HG03460 (cell line): ENCODE data around the gene LGALS7.
A peak's percentile ranks its signal among the peaks of the same experiment; 100 is the strongest.
"Not testable (repeated sequence)": the region's sequence is repeated elsewhere in the genome, so short reads cannot be mapped to it uniquely, and the experiment has no call there.

Experiments
- ATAC-seq: cut with Tn5 transposase; IDR thresholded peaks from one replicate; pipeline ENCODE4 v1.9.1; 2021; ENCODE audit not compliant: unreplicated experiment

The LGALS7 gene

GRCh38 chr19:38800577-38801347 is 27.4 kb upstream of the LGALS7 start:
- ATAC-seq: no peak

- ATAC-seq: no peak
Observed at GRCh38 chr19:38799104-38799503, 25.8 kb upstream of the LGALS7 start.

GRCh38 chr19:38797781-38798180 is 24.5 kb upstream of the LGALS7 start:
- not testable (repeated sequence) for ATAC-seq

GRCh38 chr19:38796154-38796553 is 22.8 kb upstream of the LGALS7 start:
- no peak for ATAC-seq

- no peak for ATAC-seq
Observed at GRCh38 chr19:38795549-38795948, 22.2 kb upstream of the LGALS7 start.

GRCh38 chr19:38793671-38794070 is 20.4 kb upstream of the LGALS7 start:
- ATAC-seq: no peak

GRCh38 chr19:38793177-38793576 is 19.9 kb upstream of the LGALS7 start:
- no peak for ATAC-seq

- ATAC-seq: no peak
Observed at GRCh38 chr19:38792250-38793111, 19.2 kb upstream of the LGALS7 start.

- peak; percentile 73 for ATAC-seq
Observed at GRCh38 chr19:38791451-38792064, 18.2 kb upstream of the LGALS7 start.

- ATAC-seq: not testable (repeated sequence)
Observed at GRCh38 chr19:38790507-38791403, 17.4 kb upstream of the LGALS7 start.

- ATAC-seq: no peak
Observed at GRCh38 chr19:38788478-38789243, 15.3 kb upstream of the LGALS7 start, which contains the start of gene LGALS7B. TSS of gene LGALS7B (plus strand) at chr19:38789200. CDS start at chr19:38789227, 27 bp downstream.

- ATAC-seq: no peak
Observed at GRCh38 chr19:38786572-38787265, 13.4 kb upstream of the LGALS7 start.

GRCh38 chr19:38786061-38786460 is 12.7 kb upstream of the LGALS7 start:
- not testable (repeated sequence) for ATAC-seq

GRCh38 chr19:38785187-38785699 is 11.9 kb upstream of the LGALS7 start:
- no peak for ATAC-seq

- no peak for ATAC-seq
Observed at GRCh38 chr19:38784224-38784623, 10.9 kb upstream of the LGALS7 start.

GRCh38 chr19:38782212-38782611 is 8.9 kb upstream of the LGALS7 start:
- not testable (repeated sequence) for ATAC-seq

GRCh38 chr19:38781058-38781457 is 7.7 kb upstream of the LGALS7 start:
- no peak for ATAC-seq

GRCh38 chr19:38780443-38780842 is 7.1 kb upstream of the LGALS7 start:
- no peak for ATAC-seq

- no peak for ATAC-seq
Observed at GRCh38 chr19:38778733-38779132, 5.4 kb upstream of the LGALS7 start.
